K562 (cell line): ENCODE measurements around the gene UCHL1. TPM values are rescaled to one million over a fixed set of nuclear protein-coding genes. Genes with fewer than 3 reads are reported as not detected.

Experiments used
- ATAC-seq: fragments of 200-7000 bp; cut with Tn5 transposase; 3 replicates; pipeline ENCODE4 v1.9.1; 2020; ENCODE audit warnings: moderate library complexity
- BruUV-seq: library from RNA; stranded (reverse); fragments of 400-500 nt; replicated peaks from 2 replicates; lab custom pipeline; 2021; lab: Mats Ljungman, UMichigan
- CTCF ChIA-PET: fragments of 300-600 bp; formaldehyde crosslinking; extraction: SDS; loops from one replicate; lab custom pipeline; 2021; ENCODE audit warnings: low intra/inter-chr PET ratio; lab: Yijun Ruan, JAX
- POLR2A ChIA-PET: fragments of 300-600, 350-650 bp; sonication (Branson Sonifier 250); formaldehyde crosslinking; extraction: SDS; loops from one replicate; lab custom pipeline; 2021; ENCODE audit warnings: antibody characterized with exemption, inconsistent platforms; lab: Yijun Ruan, JAX
- DNase-seq, 4 experiments: peaks; one replicate each; pipeline versions ENCODE4 v3.0.0 to v3.0.0-alpha.2; 2011 to 2018; ENCODE audit warnings: low spot score in 3 of 4, mixed read lengths in 3 of 4; ENCODE audit errors: extremely low read depth in 1 of 4
- FAIRE-seq: peaks from 2 replicates; lab custom pipeline; 2011; peaks lifted over from hg19 to GRCh38; lab: Jason Lieb, UNC
- H2AFZ ChIP-seq: 2 replicates; pipeline ENCODE4 v1.6.0; 2011; ENCODE audit warnings: low read depth, low read length, control low read depth, inconsistent platforms
- H3K27ac ChIP-seq: fragments of 200-600 bp; 3 replicates; pipeline ENCODE4 v1.8.0; 2011; ENCODE audit warnings: low read depth, mild to moderate bottlenecking, control low read depth, inconsistent platforms, low read length, moderate library complexity, mixed read lengths; ENCODE audit errors: extremely low read depth
- H3K27me3 ChIP-seq, 2 experiments: fragments of 300-600 bp in 1 of 2; 2 replicates in 1 of 2; 3 replicates in 1 of 2; pipeline versions ENCODE4 v1.6.0 to v1.8.0; 2011; ENCODE audit warnings: inconsistent platforms in 2 of 2, low read length in 2 of 2, mild to moderate bottlenecking in 1 of 2, mixed read lengths in 1 of 2, moderate library complexity in 1 of 2; ENCODE audit not compliant: control insufficient read depth in 2 of 2, insufficient read depth in 2 of 2
- H3K36me3 ChIP-seq: fragments of 300-600 bp; 3 replicates; pipeline ENCODE4 v1.8.0; 2011; ENCODE audit warnings: mild to moderate bottlenecking, low read length, inconsistent platforms; ENCODE audit not compliant: control insufficient read depth, insufficient read depth
- H3K4me1 ChIP-seq, 2 experiments: fragments of 200-600 bp in 1 of 2; replicated peaks in 1 of 2; 2 replicates in 1 of 2; 3 replicates in 1 of 2; pipeline versions ENCODE4 v1.5.1 to v1.8.0; 2011; ENCODE audit warnings: inconsistent platforms in 2 of 2, low read length in 2 of 2, mild to moderate bottlenecking in 1 of 2, mixed read lengths in 1 of 2, moderate library complexity in 1 of 2; ENCODE audit not compliant: control insufficient read depth in 2 of 2, insufficient read depth in 2 of 2
- H3K4me2 ChIP-seq: 2 replicates; pipeline ENCODE4 v1.6.1; 2011; ENCODE audit warnings: low read length, control low read depth, inconsistent platforms, mixed read lengths; ENCODE audit not compliant: insufficient read depth
- H3K4me3 ChIP-seq: fragments of 200-600 bp; sonication (generic), shearing (Covaris generic); 2 replicates; pipeline ENCODE4 v1.5.1; 2016; ENCODE audit warnings: control low read depth, inconsistent platforms
- H3K79me2 ChIP-seq: fragments of 200-600 bp; 3 replicates; pipeline ENCODE4 v1.8.0; 2011; ENCODE audit warnings: low read length, inconsistent platforms; ENCODE audit not compliant: control insufficient read depth, insufficient read depth
- H3K9ac ChIP-seq, 2 experiments: 2 replicates each; pipeline versions ENCODE4 v1.6.0 to v1.6.1; 2011; ENCODE audit warnings: low read depth in 2 of 2, low read length in 2 of 2, control low read depth in 1 of 2, inconsistent platforms in 1 of 2, mild to moderate bottlenecking in 1 of 2, mixed read lengths in 1 of 2; ENCODE audit not compliant: insufficient read depth in 1 of 2
- H3K9me1 ChIP-seq: one replicate; pipeline ENCODE4 v1.6.0; 2011; ENCODE audit warnings: inconsistent platforms, mild to moderate bottlenecking, low read length, moderate library complexity; ENCODE audit not compliant: control insufficient read depth, insufficient read depth
- H3K9me3 ChIP-seq: replicated peaks from 2 replicates; pipeline ENCODE4 v1.5.1; 2011; ENCODE audit warnings: low read depth, low read length, inconsistent platforms; ENCODE audit not compliant: control insufficient read depth, insufficient read depth
- H4K20me1 ChIP-seq: replicated peaks from 2 replicates; pipeline ENCODE4 v1.6.1; 2011; ENCODE audit warnings: low read length, inconsistent platforms, mixed read lengths; ENCODE audit not compliant: control insufficient read depth, insufficient read depth
- ARID3A ChIP-seq: IDR thresholded peaks from 2 replicates; pipeline ENCODE4 v1.6.1; 2012; ENCODE audit warnings: low read depth, low read length, improper control_type of control experiment, borderline replicate concordance
- C11orf30 ChIP-seq: fragments of 450-650 bp; IDR thresholded peaks from 2 replicates; pipeline ENCODE4 v1.6.1; 2016; ENCODE audit warnings: low read depth, mild to moderate bottlenecking
- CBX5 ChIP-seq: IDR thresholded peaks from 2 replicates; pipeline ENCODE4 v1.6.1; 2014; ENCODE audit warnings: low read depth, borderline replicate concordance
- GATA2 ChIP-seq: sonication (generic); formaldehyde crosslinking; IDR thresholded peaks from 2 replicates; pipeline ENCODE4 v1.4.0; 2020; ENCODE audit warnings: mild to moderate bottlenecking, missing genetic modification reagents
- MAFF ChIP-seq: IDR thresholded peaks from 2 replicates; pipeline ENCODE4 v1.6.1; 2012; ENCODE audit warnings: low read length, improper control_type of control experiment
- NCOA4 ChIP-seq: fragments of 450-650 bp; IDR thresholded peaks from 2 replicates; pipeline ENCODE4 v1.6.1; 2018; ENCODE audit warnings: mild to moderate bottlenecking; ENCODE audit not compliant: partially characterized antibody
- PHB2 ChIP-seq: fragments of 450-650 bp; IDR thresholded peaks from 2 replicates; pipeline ENCODE4 v1.6.1; 2017; ENCODE audit warnings: low read depth
- PURB ChIP-seq: sonication (generic); formaldehyde crosslinking; IDR thresholded peaks from 2 replicates; pipeline ENCODE4 v1.9.0; 2021; ENCODE audit warnings: low read depth, mild to moderate bottlenecking, missing genetic modification reagents
- RAD21 ChIP-seq, 2 experiments: fragments of 250-450 bp in 1 of 2; fragments of 450-650 bp in 1 of 2; sonication (Bioruptor Pico) in 1 of 2; formaldehyde crosslinking in 1 of 2; IDR thresholded peaks in 1 of 2; conservative IDR thresholded peaks in 1 of 2; 2 replicates each; pipeline versions ENCODE4 v1.4.0 to v1.8.0; 2020 to 2022; ENCODE audit warnings: mild to moderate bottlenecking in 2 of 2, moderate library complexity in 1 of 2
- ZBTB1 ChIP-seq: sonication (generic); formaldehyde crosslinking; IDR thresholded peaks from 2 replicates; pipeline ENCODE4 v1.8.1; 2023; ENCODE audit warnings: missing genetic modification reagents, low read depth, mild to moderate bottlenecking, borderline replicate concordance
- ZBTB2 ChIP-seq: fragments of 450-650 bp; IDR thresholded peaks from 2 replicates; pipeline ENCODE4 v1.6.1; 2016; ENCODE audit warnings: antibody characterized with exemption
- ZFP36 ChIP-seq: fragments of 150-350 bp; IDR thresholded peaks from 2 replicates; pipeline ENCODE4 v1.6.1; 2018; ENCODE audit warnings: low read length, low read depth; ENCODE audit not compliant: partially characterized antibody
- ZNF398 ChIP-seq: fragments of 250-450 bp; sonication (Bioruptor Pico); IDR thresholded peaks from 2 replicates; pipeline ENCODE4 v1.8.0; 2021; ENCODE audit warnings: moderate library complexity, mild to moderate bottlenecking, inconsistent platforms
- ZNF639 ChIP-seq, 2 experiments: fragments of 200-800 bp in 1 of 2; sonication (Bioruptor generic) in 1 of 2; sonication (generic) in 1 of 2; formaldehyde crosslinking in 1 of 2; IDR thresholded peaks in 1 of 2; conservative IDR thresholded peaks in 1 of 2; 2 replicates each; pipeline versions ENCODE4 v1.5.0 to v1.6.1; 2016 to 2020; ENCODE audit warnings: missing compliant biosample characterization in 1 of 2, missing genetic modification characterization in 1 of 2, missing genetic modification reagents in 1 of 2
- WGBS: fragments of 100-300 bp; shearing (Covaris generic); methylation state at CpG from one replicate; pipeline ENCODE4 v1.1.6; 2016; ENCODE audit warnings: low coverage, mixed read lengths; ENCODE audit not compliant: insufficient coverage; ENCODE audit errors: missing lambda C conversion rate; 5-methylcytosine and 5-hydroxymethylcytosine counted together
- in situ Hi-C: fragments of 300-500 bp; cut with MboI; formaldehyde crosslinking; loops from 4 replicates; pipeline ENCODE4 v1.15.0; 2018; ENCODE audit warnings: inconsistent platforms, mixed read lengths
- intact Hi-C: fragments of 100-400 bp; cut with micrococcal nuclease; formaldehyde crosslinking; loops from 2 replicates; pipeline ENCODE4 v1.14.2; 2022
- polyA plus RNA-seq, 8 experiments: library from polyadenylated mRNA; depleted of rRNA in 4 of 8; stranded (reverse) in 5 of 8; unstranded in 3 of 8; fragments of >200 nt; fragmentation: Nextera tagmentation in 2 of 8; fragmentation: Illumina TruSeq in 1 of 8; extraction: Ambion mirVana in 2 of 8; extraction: Trizol in 1 of 8; gene quantifications; 2 replicates each; pipeline versions ENCODE4 v1.2.1 to v1.2.3, GENCODE V29; 2011 to 2014; ENCODE audit warnings: inconsistent platforms in 1 of 8, missing spikeins in 1 of 8
- total RNA-seq, 7 experiments: library from RNA; depleted of rRNA in 6 of 7; stranded (reverse); fragments of >200 nt in 6 of 7; fragmentation: Illumina TruSeq in 2 of 7; extraction: Trizol in 2 of 7; gene quantifications; 2 replicates each; pipeline versions ENCODE4 v1.2.1 to v1.2.3, GENCODE V29; 2011 to 2021; ENCODE audit warnings: low replicate concordance in 1 of 7

The UCHL1 gene
- total and polyA plus RNA-seq, 9 of the 15 experiments (the other 6 are each of a cell fraction or from before 2014, with no cell fraction given): 0.42 TPM; not detected in 8

GRCh38 chr4:41287005-41287404 is 30.3 kb downstream of the UCHL1 start:
- Histone ChIP-seq H3K4me2 (no peak overlapping the region), H4K20me1 (no peaks in the 10 kb centered on the region), H3K4me1 (no peaks in the 10 kb centered on the region), H3K9ac (no peak overlapping the region), H3K9me1 (no peaks in the 10 kb centered on the region), H3K79me2 (no peaks in the 10 kb centered on the region), H3K4me3 (no peak overlapping the region), H3K36me3 (no peaks in the 10 kb centered on the region), H2AFZ (no peak overlapping the region), H3K27ac (no peak overlapping the region), H3K9me3 (no peaks in the 10 kb centered on the region), H3K27me3 (no peaks in the 10 kb centered on the region; a peak in 1 of 5 replicates)
- FAIRE-seq (no peak), DNase-seq (no peak), ATAC-seq (no peak)
- ChIA-PET POLR2A (no interaction called here), CTCF (interaction anchor here (0.6 kb wide), 1 partner anchor 308 kb away, joined by 3 read pairs; no protein-coding TSS in a partner anchor)
- TF ChIP-seq ZNF398 (no peak), C11orf30 (no peak), ZBTB2 (no peak), ARID3A (no peak), MAFF (no peak), NCOA4 (no peak), PURB (no peak), ZFP36 (no peak), ZBTB1 (no peak), GATA2 (CRISPR knock-in tag) (no peak), CBX5 (no peak), ZNF639 (CRISPR knock-in tag; conservative IDR thresholded peaks at IDR 0.05 in 1 of 2, IDR thresholded peaks at IDR 0.05 in 1 of 2) (no peak), RAD21 (CRISPR knock-in tag; conservative IDR thresholded peaks at IDR 0.05 in 1 of 2, IDR thresholded peaks at IDR 0.05 in 1 of 2) (no peak), PHB2 (no peak)
- intact Hi-C loops (no loop called here), in situ Hi-C loops (loop anchor here (10.0 kb wide), 2 partner anchors 368 to 598 kb away; no protein-coding TSS in a partner anchor)
- 0% methylated on average over 1 of the region's 1 CpG for WGBS
- BruUV-seq: no TSS peak
